H1 (cell line): ENCODE data around the gene AMBN. TPM values are rescaled to one million over a fixed set of nuclear protein-coding genes. Genes with fewer than 3 reads are reported as not detected.

Source experiments
- CTCF ChIA-PET: fragments of 300-600 bp; sonication (Branson Sonifier 250); formaldehyde crosslinking; loops from one replicate; lab custom pipeline; 2021; ENCODE audit not compliant: partially characterized antibody; lab: Charles Lee
- POLR2A ChIA-PET: fragments of 300-600 bp; sonication (Branson Sonifier 250); formaldehyde crosslinking; loops from one replicate; lab custom pipeline; 2021; ENCODE audit warnings: inconsistent platforms; ENCODE audit not compliant: partially characterized antibody; lab: Charles Lee
- DNase-seq, 2 experiments: peaks; one replicate each; pipeline versions ENCODE4 v3.0.0 to v3.0.0-alpha.2; 2010 to 2022; ENCODE audit warnings: low spot score in 2 of 2, low read depth in 1 of 2, mixed read lengths in 1 of 2
- FAIRE-seq: peaks from 2 replicates; lab custom pipeline; 2011; peaks lifted over from hg19 to GRCh38; lab: Jason Lieb, UNC
- H2AFZ ChIP-seq: 2 replicates; pipeline ENCODE4 v1.8.1; 2012; ENCODE audit warnings: low read length, inconsistent platforms
- H2AK5ac ChIP-seq: 2 replicates; pipeline ENCODE4 v1.6.1; 2013; ENCODE audit warnings: low read depth, low read length
- H2BK120ac ChIP-seq: replicated peaks from 2 replicates; pipeline ENCODE3; 2013; ENCODE audit warnings: low read depth, low read length, inconsistent platforms
- H2BK12ac ChIP-seq: 2 replicates; pipeline ENCODE4 v1.6.1; 2013; ENCODE audit warnings: low read depth, low read length
- H2BK15ac ChIP-seq: 2 replicates; pipeline ENCODE4 v1.6.1; 2013; ENCODE audit warnings: low read length
- H2BK20ac ChIP-seq: 2 replicates; pipeline ENCODE4 v1.6.1; 2013; ENCODE audit warnings: low read length
- H2BK5ac ChIP-seq: 2 replicates; pipeline ENCODE4 v1.6.1; 2013; ENCODE audit warnings: low read depth, low read length
- H3K14ac ChIP-seq: 2 replicates; pipeline ENCODE4 v1.6.1; 2013; ENCODE audit warnings: inconsistent platforms; ENCODE audit not compliant: insufficient read length
- H3K18ac ChIP-seq: 2 replicates; pipeline ENCODE4 v1.6.1; 2013; ENCODE audit warnings: low read length; ENCODE audit errors: extremely low read depth
- H3K23ac ChIP-seq: 2 replicates; pipeline ENCODE4 v1.6.1; 2013; ENCODE audit warnings: inconsistent platforms; ENCODE audit not compliant: insufficient read length
- H3K23me2 ChIP-seq: 2 replicates; pipeline ENCODE4 v1.6.1; 2013; ENCODE audit warnings: low read depth, low read length
- H3K27ac ChIP-seq: 2 replicates; pipeline ENCODE4 v1.6.1; 2011; ENCODE audit warnings: low read depth, low read length, inconsistent platforms
- H3K27me3 ChIP-seq, 4 experiments: replicated peaks in 1 of 4; 1 replicate in 1 of 4; 2 replicates in 3 of 4; pipeline versions ENCODE4 v1.6.1 to v1.8.1; 2011 to 2013; ENCODE audit warnings: low read length in 3 of 4, mild to moderate bottlenecking in 3 of 4, inconsistent platforms in 2 of 4, mixed read lengths in 2 of 4, moderate library complexity in 1 of 4; ENCODE audit not compliant: control insufficient read depth in 3 of 4, insufficient read depth in 3 of 4; ENCODE audit errors: extremely low read depth in 1 of 4
- H3K36me3 ChIP-seq, 4 experiments: 2 replicates each; pipeline versions ENCODE4 v1.6.1 to v1.8.1; 2011 to 2013; ENCODE audit warnings: mild to moderate bottlenecking in 4 of 4, low read length in 3 of 4, moderate library complexity in 2 of 4, control low read depth in 1 of 4, inconsistent platforms in 1 of 4; ENCODE audit not compliant: insufficient read depth in 4 of 4, control insufficient read depth in 2 of 4
- H3K4ac ChIP-seq: replicated peaks from 2 replicates; pipeline ENCODE3; 2013; ENCODE audit warnings: low read length, low read depth, mixed read lengths, inconsistent platforms; ENCODE audit not compliant: insufficient read length
- H3K4me1 ChIP-seq, 4 experiments: replicated peaks in 1 of 4; 1 replicate in 1 of 4; 2 replicates in 3 of 4; pipeline versions ENCODE4 v1.6.1 to v1.8.1; 2011 to 2013; ENCODE audit warnings: low read length in 3 of 4, inconsistent platforms in 2 of 4, mixed read lengths in 1 of 4; ENCODE audit not compliant: insufficient read depth in 4 of 4, control insufficient read depth in 3 of 4
- H3K4me2 ChIP-seq, 2 experiments: 2 replicates each; pipeline versions ENCODE4 v1.6.1 to v1.8.1; 2011 to 2013; ENCODE audit warnings: low read depth in 2 of 2, low read length in 2 of 2, control low read depth in 1 of 2, inconsistent platforms in 1 of 2, mild to moderate bottlenecking in 1 of 2; ENCODE audit not compliant: insufficient read depth in 1 of 2
- H3K4me3 ChIP-seq, 4 experiments: fragments of 200-600, 300-600 bp in 1 of 4; sonication (generic), shearing (Covaris generic), sonication (Bioruptor Twin) in 1 of 4; 2 replicates each; pipeline versions ENCODE4 v1.5.1 to v1.8.1; 2011 to 2016; ENCODE audit warnings: low read length in 4 of 4, low read depth in 3 of 4, control low read depth in 2 of 4, inconsistent platforms in 2 of 4, mild to moderate bottlenecking in 2 of 4, mixed read lengths in 1 of 4, moderate library complexity in 1 of 4; ENCODE audit not compliant: insufficient read depth in 2 of 4; ENCODE audit errors: extremely low read depth in 1 of 4
- H3K56ac ChIP-seq: replicated peaks from 2 replicates; pipeline ENCODE3; 2013; ENCODE audit warnings: low read depth, mild to moderate bottlenecking, mixed read lengths, low read length, inconsistent platforms; ENCODE audit not compliant: insufficient read length
- H3K79me1 ChIP-seq: 2 replicates; pipeline ENCODE4 v1.6.1; 2013; ENCODE audit warnings: low read depth, low read length, control low read depth
- H3K79me2 ChIP-seq, 2 experiments: 2 replicates each; pipeline versions ENCODE4 v1.6.1 to v1.8.1; 2012 to 2013; ENCODE audit warnings: low read length in 2 of 2, mild to moderate bottlenecking in 2 of 2, inconsistent platforms in 1 of 2; ENCODE audit not compliant: insufficient read depth in 2 of 2, control insufficient read depth in 1 of 2
- H3K9ac ChIP-seq, 4 experiments: replicated peaks in 1 of 4; 1 replicate in 1 of 4; 2 replicates in 3 of 4; pipeline versions ENCODE4 v1.6.1 to v1.8.1; 2011 to 2013; ENCODE audit warnings: low read depth in 3 of 4, low read length in 3 of 4, control low read depth in 2 of 4, mild to moderate bottlenecking in 2 of 4, moderate library complexity in 2 of 4, inconsistent platforms in 1 of 4; ENCODE audit errors: extremely low read depth in 1 of 4
- H3K9me3 ChIP-seq, 2 experiments: 2 replicates each; pipeline versions ENCODE4 v1.6.1 to v1.8.1; 2012 to 2013; ENCODE audit warnings: mild to moderate bottlenecking in 2 of 2, moderate library complexity in 2 of 2, control low read depth in 1 of 2, inconsistent platforms in 1 of 2, low read depth in 1 of 2, low read length in 1 of 2, mixed read lengths in 1 of 2; ENCODE audit not compliant: insufficient read depth in 2 of 2
- H4K20me1 ChIP-seq, 2 experiments: replicated peaks in 1 of 2; 2 replicates each; pipeline versions ENCODE3 to v1.8.1; 2011 to 2013; ENCODE audit warnings: inconsistent platforms in 2 of 2, low read length in 2 of 2, mild to moderate bottlenecking in 1 of 2; ENCODE audit not compliant: insufficient read depth in 2 of 2, control insufficient read depth in 1 of 2
- H4K5ac ChIP-seq: 2 replicates; pipeline ENCODE4 v1.6.1; 2013; ENCODE audit warnings: low read length, low read depth, mixed read lengths, inconsistent platforms; ENCODE audit not compliant: insufficient read length
- H4K8ac ChIP-seq: 2 replicates; pipeline ENCODE4 v1.8.0; 2013; ENCODE audit warnings: mild to moderate bottlenecking, moderate library complexity, low read length, inconsistent platforms; ENCODE audit not compliant: insufficient read depth; ENCODE audit errors: extremely low read depth
- H4K91ac ChIP-seq: replicated peaks from 2 replicates; pipeline ENCODE3; 2013; ENCODE audit warnings: low read length, mixed read lengths, inconsistent platforms; ENCODE audit not compliant: insufficient read length
- GABPA ChIP-seq: IDR thresholded peaks from 2 replicates; pipeline ENCODE4 v1.6.1; 2011; ENCODE audit warnings: mild to moderate bottlenecking, low read length, moderate library complexity, borderline replicate concordance; ENCODE audit not compliant: insufficient read depth
- WGBS, 2 experiments: shearing (Covaris generic) in 1 of 2; methylation state at CpG; one replicate each; pipeline versions ENCODE4 v1.1.6 to v1.1.7; 2013 to 2015; ENCODE audit warnings: low lambda C conversion rate in 2 of 2, mixed read lengths in 2 of 2, inconsistent platforms in 1 of 2, low coverage in 1 of 2, missing lambda C conversion rate in 1 of 2; ENCODE audit not compliant: insufficient replicate concordance in 2 of 2, insufficient coverage in 1 of 2, insufficient read length in 1 of 2; ENCODE audit errors: extremely low coverage in 1 of 2, missing lambda C conversion rate in 1 of 2; 5-methylcytosine and 5-hydroxymethylcytosine counted together
- polyA plus RNA-seq, 7 experiments: library from polyadenylated mRNA; depleted of rRNA in 3 of 7; stranded (reverse) in 5 of 7; unstranded in 2 of 7; fragments of >200 nt in 5 of 7; fragments of 200-250 nt in 2 of 7; gene quantifications; 1 replicate in 5 of 7; 2 replicates in 1 of 7; 4 replicates in 1 of 7; pipeline versions ENCODE4 v1.2.1 to v1.2.3, GENCODE V29; 2011 to 2013; ENCODE audit warnings: missing spikeins in 2 of 7, mixed read lengths in 2 of 7
- total RNA-seq: library from RNA; stranded (reverse); fragmentation: NEBNext Ultra II Directional; extraction: Animal tissue kit (Norgen Biotek cat#: 25700); gene quantifications from 2 replicates; pipeline ENCODE4 v1.2.1, GENCODE V29; 2021

Gene AMBN
- total and polyA plus RNA-seq, 2 of the 8 experiments (the other 6 are each of a cell fraction or from before 2014, with no cell fraction given), result not detected

DNA sequence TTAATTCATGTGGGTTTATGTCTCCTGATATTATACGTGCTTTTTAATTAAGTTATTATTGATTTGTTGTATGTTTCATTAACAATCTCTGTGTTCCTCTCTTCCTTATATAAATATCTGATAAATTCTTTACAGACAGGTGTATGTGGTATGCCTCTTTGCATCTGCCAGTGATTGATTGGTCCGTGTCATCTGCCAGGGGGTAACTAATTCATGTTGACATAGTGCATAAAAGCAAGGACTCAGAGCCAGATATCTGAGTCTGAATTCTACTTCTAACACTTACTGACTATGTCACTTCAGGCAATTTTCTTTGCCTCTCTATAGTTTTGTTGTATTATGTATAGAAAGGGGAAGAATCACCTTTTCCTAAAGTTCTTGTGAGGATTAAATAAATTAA is 5.2 kb upstream of the AMBN start:
- Histone ChIP-seq H2BK12ac (no peak overlapping the region), H2BK120ac (no peak overlapping the region), H3K4ac (no peak overlapping the region), H4K20me1 (no peaks in the 10 kb centered on the region), H4K91ac (no peak overlapping the region), H2BK5ac (no peak overlapping the region), H3K4me1 (no peaks in the 10 kb centered on the region), H3K23ac (no peak overlapping the region), H2BK20ac (no peak overlapping the region), H3K27ac (no peak overlapping the region), H3K23me2 (no peaks in the 10 kb centered on the region), H3K4me2 (no peak overlapping the region), H2BK15ac (no peak overlapping the region), H4K5ac (no peak overlapping the region), H2AK5ac (no peak overlapping the region), H3K27me3 (no peaks in the 10 kb centered on the region), H3K79me2 (no peaks in the 10 kb centered on the region), H3K36me3 (no peaks in the 10 kb centered on the region), H3K4me3 (no peak overlapping the region), H2AFZ (no peak overlapping the region), H3K9ac (no peak overlapping the region), H3K18ac (no peak overlapping the region), H3K56ac (no peak overlapping the region), H3K9me3 (no peaks in the 10 kb centered on the region), H3K14ac (no peak overlapping the region), H3K79me1 (no peaks in the 10 kb centered on the region), H4K8ac (no peak overlapping the region)
- FAIRE-seq (no peak), DNase-seq (no peak)
- ChIA-PET CTCF (no interaction called here), POLR2A (no interaction called here)
- 90% methylated on average over 2 of the region's 2 CpGs; no CpG with 5 or more reads in 1 of the 2 experiments for WGBS, 2 experiments
- TF ChIP-seq GABPA, result no peak
